Naive thymus-derived CD4-positive, alpha-beta T cell (primary cell): Measurements from ENCODE around the gene CELF2. TPM values are rescaled to one million over a fixed set of nuclear protein-coding genes. Genes with fewer than 3 reads are reported as not detected.

ENCODE experiments used
- ATAC-seq: fragments of 150-1000 bp; cut with Tn5 transposase; 2 replicates; pipeline ENCODE4 v1.10.0; 2021; ENCODE audit warnings: mild to moderate bottlenecking, moderate library complexity
- CTCF ChIA-PET: fragments of 350-600 bp; sonication (Branson Sonifier 250); formaldehyde crosslinking; loops from one replicate; lab custom pipeline; 2021; ENCODE audit warnings: antibody characterized with exemption; lab: Charles Lee
- POLR2A ChIA-PET: fragments of 350-600 bp; sonication (Branson Sonifier 250); formaldehyde crosslinking; loops from one replicate; lab custom pipeline; 2021; ENCODE audit warnings: antibody characterized with exemption, inconsistent platforms; lab: Charles Lee
- DNase-seq, 9 donors: peaks; one replicate each; pipeline versions ENCODE4 v3.0.0 to v3.0.0-alpha.2; 2020 to 2022; ENCODE audit warnings: mixed read lengths in 1 of 9
- H3K27ac ChIP-seq: one replicate; pipeline ENCODE4 v1.7.0; 2013; ENCODE audit warnings: mild to moderate bottlenecking, low read depth, low read length, moderate library complexity
- H3K27me3 ChIP-seq, 2 donors: one replicate each; pipeline ENCODE4 v1.7.0; 2013; ENCODE audit warnings: low read length in 2 of 2, mild to moderate bottlenecking in 2 of 2, moderate library complexity in 2 of 2; ENCODE audit not compliant: control insufficient read depth in 2 of 2, insufficient read depth in 2 of 2
- H3K36me3 ChIP-seq, 3 experiments: 1 replicate in 2 of 3; 2 replicates in 1 of 3; pipeline ENCODE4 v1.7.0; 2013; ENCODE audit warnings: low read length in 3 of 3, mild to moderate bottlenecking in 3 of 3, moderate library complexity in 1 of 3; ENCODE audit not compliant: insufficient read depth in 3 of 3, control insufficient read depth in 2 of 3
- H3K4me1 ChIP-seq, 2 donors: one replicate each; pipeline ENCODE4 v1.7.0; 2013; ENCODE audit warnings: low read length in 2 of 2, mild to moderate bottlenecking in 2 of 2, moderate library complexity in 1 of 2; ENCODE audit not compliant: control insufficient read depth in 2 of 2, insufficient read depth in 2 of 2
- H3K4me3 ChIP-seq: 2 replicates; pipeline ENCODE4 v1.7.0; 2013; ENCODE audit warnings: mild to moderate bottlenecking, low read length
- H3K9me3 ChIP-seq, 3 experiments: 1 replicate in 2 of 3; 2 replicates in 1 of 3; pipeline ENCODE4 v1.7.0; 2013; ENCODE audit warnings: low read length in 3 of 3; ENCODE audit not compliant: control insufficient read depth in 2 of 3
- H3K27ac Mint-ChIP-seq, 9 donors: one replicate each; pipeline ENCODE4 v1.8.0; 2020 to 2022; ENCODE audit warnings: mixed read lengths in 9 of 9, mild to moderate bottlenecking in 8 of 9, moderate library complexity in 5 of 9, inconsistent platforms in 2 of 9
- H3K27me3 Mint-ChIP-seq, 5 donors: one replicate each; pipeline ENCODE4 v1.8.0; 2021 to 2022; ENCODE audit warnings: mixed read lengths in 5 of 5, mild to moderate bottlenecking in 1 of 5
- H3K36me3 Mint-ChIP-seq, 5 donors: one replicate each; pipeline ENCODE4 v1.8.0; 2020 to 2022; ENCODE audit warnings: mixed read lengths in 5 of 5, mild to moderate bottlenecking in 3 of 5, inconsistent platforms in 1 of 5
- H3K4me1 Mint-ChIP-seq, 7 donors: one replicate each; pipeline ENCODE4 v1.8.0; 2020 to 2022; ENCODE audit warnings: mixed read lengths in 7 of 7, mild to moderate bottlenecking in 3 of 7, inconsistent platforms in 1 of 7
- H3K4me3 Mint-ChIP-seq, 10 donors: one replicate each; pipeline ENCODE4 v1.8.0; 2020 to 2022; ENCODE audit warnings: mild to moderate bottlenecking in 10 of 10, mixed read lengths in 10 of 10, moderate library complexity in 6 of 10, inconsistent platforms in 2 of 10
- H3K9me3 Mint-ChIP-seq, 11 donors: one replicate each; pipeline ENCODE4 v1.8.0; 2020 to 2022; ENCODE audit warnings: mixed read lengths in 11 of 11, mild to moderate bottlenecking in 4 of 11, inconsistent platforms in 1 of 11, moderate library complexity in 1 of 11
- intact Hi-C, 2 donors: fragments of 100-400 bp; cut with micrococcal nuclease; formaldehyde crosslinking; loops; one replicate each; pipeline ENCODE4 v1.15.1; 2023
- polyA plus RNA-seq, 2 donors: library from polyadenylated mRNA; unstranded; fragments of 300-500 nt; fragmentation: Illumina TruSeq; gene quantifications; one replicate each; pipeline ENCODE4 v1.2.3, GENCODE V29; 2021
- total RNA-seq, 6 experiments: library from RNA in 5 of 6; stranded (reverse) in 5 of 6; gene quantifications; 1 replicate in 5 of 6; 2 replicates in 1 of 6; pipeline ENCODE4 v1.2.3 and lab custom pipeline; 2021 to 2026

Gene CELF2
- total and polyA plus RNA-seq, 7 experiments from 2014 or later = 135 to 207 (median 178) TPM

- POLR2A ChIA-PET = interaction anchor here (0.8 to 12.9 kb wide), 8 partner anchors 9 to 80 kb away, joined by 3 to 919 read pairs (median 4); no protein-coding TSS in a partner anchor
- no peak for ATAC-seq
Measured at GRCh38 chr10:11168423-11169090, 150.9 kb downstream of the CELF2 start.

GRCh38 chr10:11169976-11170375 lies 152.3 kb downstream of the CELF2 start:
- peak overlapping the region; percentile 95 for H3K27ac ChIP-seq
- ChIA-PET CTCF (interaction anchor here (1.1 to 2.0 kb wide), 4 partner anchors 9 to 59 kb away, joined by 3 to 5 read pairs (median 3); no protein-coding TSS in a partner anchor), POLR2A (interaction anchor here (1.1 to 12.9 kb wide), 8 partner anchors 8 to 515 kb away, joined by 3 to 919 read pairs (median 4); no protein-coding TSS in a partner anchor)
- H3K4me3 ChIP-seq = peak overlapping the region; percentile 92
- H3K4me1 ChIP-seq = peaks cover 53 to 63% of the 10 kb centered on the region in 2 donors
- DNase-seq = no peak
- peaks cover 11 to 34% (median 25%) of the 10 kb centered on the region in 5 donors for H3K36me3 Mint-ChIP-seq
- no peaks in the 10 kb centered on the region for H3K9me3 ChIP-seq
- no peak for ATAC-seq
- H3K27ac Mint-ChIP-seq = no peak overlapping the region
- H3K9me3 Mint-ChIP-seq = no peaks in the 10 kb centered on the region
- H3K4me1 Mint-ChIP-seq = peaks cover 0 to 39% (median 0%) of the 10 kb centered on the region in 7 donors
- no peaks in the 10 kb centered on the region for H3K27me3 ChIP-seq
- intact Hi-C loops = loop anchor here (1.0 to 10.0 kb wide), 7 partner anchors 29 to 875 kb away; partner anchors contain the start of genes CELF2 (in 1 of the 2) and UPF2 (in 1 of the 2)
- no peaks in the 10 kb centered on the region for H3K27me3 Mint-ChIP-seq
- no peak overlapping the region for H3K4me3 Mint-ChIP-seq
- H3K36me3 ChIP-seq = peaks cover under 1 to 22% (median 9%) of the 10 kb centered on the region in 3 experiments

More at GRCh38 chr10:11168423-11169090, 150.9 kb downstream of the CELF2 start:
- CTCF ChIA-PET = interaction anchor here (0.5 to 2.6 kb wide), 7 partner anchors 10 to 58 kb away, joined by 3 to 11 read pairs (median 5); no protein-coding TSS in a partner anchor
- Mint-ChIP-seq H3K36me3 (peaks cover 3 to 22% (median 14%) of the 10 kb centered on the region in 5 donors), H3K27me3 (no peaks in the 10 kb centered on the region), H3K27ac (no peak overlapping the region), H3K4me3 (no peak overlapping the region), H3K9me3 (no peaks in the 10 kb centered on the region), H3K4me1 (peaks cover 8 to 34% (median 12%) of the 10 kb centered on the region in 7 donors)
- Histone ChIP-seq H3K4me3 (peak overlapping the region; percentile 92), H3K27me3 (no peaks in the 10 kb centered on the region), H3K9me3 (no peaks in the 10 kb centered on the region), H3K27ac (peak overlapping the region; percentile 95), H3K36me3 (peaks cover 0 to 19% (median 9%) of the 10 kb centered on the region in 3 experiments), H3K4me1 (peaks cover 46 to 56% of the 10 kb centered on the region in 2 donors)
- DNase-seq = peak in 1 of 9 donors; percentile 23
- intact Hi-C loops = loop anchor here (1.0 to 5.0 kb wide), 6 partner anchors 31 to 304 kb away; partner anchors contain the start of gene CELF2 (in 1 of the 2)

GRCh38 chr10:11170574-11170973 lies 152.9 kb downstream of the CELF2 start:
- Histone ChIP-seq H3K36me3 (peaks cover 6 to 16% (median 9%) of the 10 kb centered on the region in 3 experiments), H3K4me3 (peak overlapping the region; percentile 92), H3K9me3 (no peaks in the 10 kb centered on the region), H3K27ac (peak overlapping the region; percentile 95), H3K4me1 (peaks cover 59 to 69% of the 10 kb centered on the region in 2 donors), H3K27me3 (no peaks in the 10 kb centered on the region)
- Mint-ChIP-seq H3K27me3 (no peaks in the 10 kb centered on the region), H3K4me1 (peaks cover 0 to 44% (median 0%) of the 10 kb centered on the region in 7 donors), H3K36me3 (peaks cover 13 to 38% (median 31%) of the 10 kb centered on the region in 5 donors), H3K4me3 (no peak overlapping the region), H3K27ac (no peak overlapping the region), H3K9me3 (no peaks in the 10 kb centered on the region)
- POLR2A ChIA-PET = interaction anchor here (0.9 to 12.9 kb wide), 8 partner anchors 7 to 119 kb away, joined by 3 to 919 read pairs (median 4); no protein-coding TSS in a partner anchor
- CTCF ChIA-PET = interaction anchor here (0.6 to 2.0 kb wide), 3 partner anchors 8 to 33 kb away, joined by 3 to 5 read pairs (median 3); no protein-coding TSS in a partner anchor
- peak in 1 of 9 donors; percentile 17 for DNase-seq
- intact Hi-C loops = loop anchor here in 1 of 2 donors (10.0 kb wide), 1 partner anchor 874 kb away; the partner anchor contains the start of gene UPF2
- no peak for ATAC-seq

GRCh38 chr10:11170993-11171851 lies 153.6 kb downstream of the CELF2 start:
- ATAC-seq = peak; percentile 26
- H3K27me3 Mint-ChIP-seq = no peaks in the 10 kb centered on the region
- no peaks in the 10 kb centered on the region for H3K9me3 Mint-ChIP-seq
- peaks cover 13 to 41% (median 32%) of the 10 kb centered on the region in 5 donors for H3K36me3 Mint-ChIP-seq
- peaks cover 6 to 11% (median 9%) of the 10 kb centered on the region in 3 experiments for H3K36me3 ChIP-seq
- peak in 1 of 9 donors; percentile 46 for DNase-seq
- peaks cover 0 to 51% (median 0%) of the 10 kb centered on the region in 7 donors for H3K4me1 Mint-ChIP-seq
- H3K4me1 ChIP-seq = peaks cover 65 to 75% of the 10 kb centered on the region in 2 donors
- POLR2A ChIA-PET = interaction anchor here (0.9 to 12.9 kb wide), 8 partner anchors 7 to 119 kb away, joined by 3 to 919 read pairs (median 4); no protein-coding TSS in a partner anchor
- no peaks in the 10 kb centered on the region for H3K27me3 ChIP-seq
- intact Hi-C loops = loop anchor here in 1 of 2 donors (10.0 kb wide), 1 partner anchor 874 kb away; the partner anchor contains the start of gene UPF2
- H3K9me3 ChIP-seq = no peaks in the 10 kb centered on the region
- peak overlapping the region; percentile 92 for H3K4me3 ChIP-seq
- no peak overlapping the region for H3K4me3 Mint-ChIP-seq
- H3K27ac ChIP-seq = peak overlapping the region; percentile 95
- CTCF ChIA-PET = interaction anchor here (0.6 to 1.1 kb wide), 2 partner anchors 23 to 34 kb away, joined by 3 read pairs; no protein-coding TSS in a partner anchor
- H3K27ac Mint-ChIP-seq = no peak overlapping the region

- ATAC-seq (no peak), DNase-seq (peak in 2 of 9 donors; percentile 24 to 50)
- Mint-ChIP-seq H3K27ac (peak overlapping the region in 3 of 9 donors; percentile 83 to 98 (median 93)), H3K4me1 (peaks cover 0 to 58% (median 0%) of the 10 kb centered on the region in 7 donors), H3K36me3 (peaks cover 13 to 40% (median 20%) of the 10 kb centered on the region in 5 donors), H3K9me3 (no peaks in the 10 kb centered on the region), H3K27me3 (no peaks in the 10 kb centered on the region), H3K4me3 (peak overlapping the region in 1 of 10 donors; percentile 77)
- POLR2A ChIA-PET = interaction anchor here (0.7 to 12.9 kb wide), 6 partner anchors 6 to 92 kb away, joined by 3 to 919 read pairs (median 6); no protein-coding TSS in a partner anchor
- intact Hi-C loops = loop anchor here in 1 of 2 donors (10.0 kb wide), 1 partner anchor 872 kb away; the partner anchor contains the start of gene UPF2
- Histone ChIP-seq H3K9me3 (no peaks in the 10 kb centered on the region), H3K27me3 (no peaks in the 10 kb centered on the region), H3K4me3 (peak overlapping the region; percentile 92), H3K4me1 (peaks cover 83 to 93% of the 10 kb centered on the region in 2 donors), H3K36me3 (peaks cover 6 to 7% (median 7%) of the 10 kb centered on the region in 3 experiments), H3K27ac (peak overlapping the region; percentile 95)
- CTCF ChIA-PET = interaction anchor here (1.0 kb wide), 1 partner anchor 10 kb away, joined by 3 read pairs; no protein-coding TSS in a partner anchor
Measured at GRCh38 chr10:11173042-11173441, 155.4 kb downstream of the CELF2 start.
